Measurements from ENCODE around the gene ZC3H7A.

The ZC3H7A gene

GRCh38 chr16:11719762-11720161 is 77.3 kb downstream of the ZC3H7A start:
- Mint-ChIP-seq H3K4me1 (peaks cover 2% of the 10 kb centered on the region), H3K4me3 (no peak overlapping the region), H3K27ac (no peak overlapping the region), H3K9me3 (no peaks in the 10 kb centered on the region), H3K27me3 (no peaks in the 10 kb centered on the region), H3K36me3 (ENCODE audit: low read depth) (peaks cover 28% of the 10 kb centered on the region)
- DNase-seq (no peak), ATAC-seq (no peak)

GRCh38 chr16:11719171-11719570 is 77.9 kb downstream of the ZC3H7A start:
- Mint-ChIP-seq H3K9me3 (no peaks in the 10 kb centered on the region), H3K27me3 (no peaks in the 10 kb centered on the region), H3K36me3 (ENCODE audit: low read depth) (peaks cover 28% of the 10 kb centered on the region), H3K4me3 (no peak overlapping the region), H3K27ac (no peak overlapping the region), H3K4me1 (peaks cover 4% of the 10 kb centered on the region)
- no peak for DNase-seq
- ATAC-seq = no peak

DNA sequence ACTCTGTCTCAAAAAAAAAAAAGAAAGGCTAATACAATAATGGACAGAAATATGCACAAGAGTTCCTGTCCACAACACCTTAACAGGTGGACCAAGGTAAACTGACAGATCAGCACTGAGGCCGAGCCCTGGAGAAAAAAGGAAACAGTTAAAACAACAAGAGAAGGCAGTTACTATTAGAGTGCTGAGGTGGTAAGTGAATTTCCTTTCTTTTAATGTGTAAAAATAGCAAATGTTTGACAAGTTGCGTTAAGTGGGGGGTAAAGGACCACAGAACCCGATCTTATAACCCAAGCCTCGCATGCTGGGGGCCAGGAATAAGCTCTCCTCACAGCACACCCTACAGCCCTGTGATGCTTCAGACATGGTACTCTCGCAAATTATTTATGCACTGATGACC is 79.2 kb downstream of the ZC3H7A start:
- H3K27me3 Mint-ChIP-seq = no peaks in the 10 kb centered on the region
- ATAC-seq (no peak), DNase-seq (no peak)
- peak overlapping the region; percentile 26 for H3K27ac Mint-ChIP-seq
- no peak overlapping the region for H3K4me3 Mint-ChIP-seq
- H3K36me3 Mint-ChIP-seq (ENCODE audit: low read depth) = peaks cover 24% of the 10 kb centered on the region
- H3K9me3 Mint-ChIP-seq = no peaks in the 10 kb centered on the region
- H3K4me1 Mint-ChIP-seq = peaks cover 4% of the 10 kb centered on the region

GRCh38 chr16:11716336-11716735 is 80.7 kb downstream of the ZC3H7A start:
- H3K27ac Mint-ChIP-seq = no peak overlapping the region
- ATAC-seq (no peak), DNase-seq (no peak)
- no peaks in the 10 kb centered on the region for H3K27me3 Mint-ChIP-seq
- no peaks in the 10 kb centered on the region for H3K9me3 Mint-ChIP-seq
- H3K4me3 Mint-ChIP-seq = no peak overlapping the region
- peaks cover 4% of the 10 kb centered on the region for H3K4me1 Mint-ChIP-seq
- peaks cover 20% of the 10 kb centered on the region for H3K36me3 Mint-ChIP-seq (ENCODE audit: low read depth)

DNA sequence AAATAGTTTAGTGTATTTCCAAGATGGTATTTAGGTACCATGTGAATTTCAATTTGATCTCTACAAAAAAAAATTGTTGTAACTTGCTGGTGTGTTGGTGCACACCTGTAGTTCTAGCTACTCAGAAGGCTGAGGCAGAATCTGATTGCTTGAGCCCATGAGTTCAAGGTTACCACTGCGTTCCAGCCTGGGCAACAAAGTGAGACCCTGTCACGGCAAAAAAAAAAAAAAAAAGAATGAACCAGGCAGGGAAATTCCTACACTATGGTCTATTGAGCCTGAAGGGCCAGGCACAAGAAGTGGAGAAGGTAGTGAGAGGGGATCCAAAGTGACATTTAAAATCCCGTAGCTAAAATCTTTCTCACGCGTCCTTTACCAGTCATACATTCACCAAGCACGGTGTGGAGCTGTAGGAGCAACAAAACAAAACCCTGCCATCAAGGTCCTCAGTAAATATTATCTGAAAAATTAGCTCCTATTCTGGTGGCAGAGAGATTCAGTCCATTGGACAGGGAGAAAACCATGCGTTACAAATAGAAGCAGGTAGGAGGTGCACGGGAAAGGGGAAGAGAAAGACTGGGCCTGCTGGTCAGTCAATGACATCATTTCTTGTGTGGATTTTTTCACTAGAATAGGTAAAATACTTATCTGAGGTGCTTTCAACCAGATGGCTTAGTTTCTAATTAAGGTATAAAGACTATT is 81.7 kb downstream of the ZC3H7A start:
- Mint-ChIP-seq H3K36me3 (ENCODE audit: low read depth) (peaks cover 17% of the 10 kb centered on the region), H3K9me3 (no peaks in the 10 kb centered on the region), H3K4me1 (peaks cover 4% of the 10 kb centered on the region), H3K27ac (no peak overlapping the region), H3K4me3 (no peak overlapping the region), H3K27me3 (no peaks in the 10 kb centered on the region)
- ATAC-seq (no peak), DNase-seq (no peak)

GRCh38 chr16:11712122-11712521 is 84.9 kb downstream of the ZC3H7A start:
- H3K4me3 Mint-ChIP-seq = no peak overlapping the region
- H3K4me1 Mint-ChIP-seq = peaks cover 2% of the 10 kb centered on the region
- no peak overlapping the region for H3K27ac Mint-ChIP-seq
- no peak for DNase-seq
- H3K27me3 Mint-ChIP-seq = no peaks in the 10 kb centered on the region
- no peak for ATAC-seq
- no peaks in the 10 kb centered on the region for H3K9me3 Mint-ChIP-seq
- H3K36me3 Mint-ChIP-seq (ENCODE audit: low read depth) = peaks cover 24% of the 10 kb centered on the region

DNA sequence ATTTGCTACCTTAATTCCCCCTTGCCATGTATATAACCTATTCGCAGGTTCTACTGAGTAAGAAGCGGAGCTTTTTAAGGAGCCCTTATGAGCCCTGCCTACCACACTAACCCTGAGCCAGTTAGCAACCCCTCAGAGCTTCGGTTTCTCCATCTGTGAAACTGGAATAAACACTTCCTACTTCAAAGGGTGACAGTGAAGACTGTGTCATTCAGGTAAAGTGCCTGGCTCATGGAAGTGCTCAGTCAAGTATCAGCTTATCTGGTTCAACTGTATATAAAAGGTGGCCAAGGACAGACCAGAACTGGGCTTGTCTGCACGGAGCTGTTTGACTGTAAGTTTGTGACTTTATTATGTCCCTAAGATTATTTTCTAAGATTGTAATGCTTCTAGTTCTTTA is 85.4 kb downstream of the ZC3H7A start:
- ATAC-seq = no peak
- H3K27ac Mint-ChIP-seq = no peak overlapping the region

DNA sequence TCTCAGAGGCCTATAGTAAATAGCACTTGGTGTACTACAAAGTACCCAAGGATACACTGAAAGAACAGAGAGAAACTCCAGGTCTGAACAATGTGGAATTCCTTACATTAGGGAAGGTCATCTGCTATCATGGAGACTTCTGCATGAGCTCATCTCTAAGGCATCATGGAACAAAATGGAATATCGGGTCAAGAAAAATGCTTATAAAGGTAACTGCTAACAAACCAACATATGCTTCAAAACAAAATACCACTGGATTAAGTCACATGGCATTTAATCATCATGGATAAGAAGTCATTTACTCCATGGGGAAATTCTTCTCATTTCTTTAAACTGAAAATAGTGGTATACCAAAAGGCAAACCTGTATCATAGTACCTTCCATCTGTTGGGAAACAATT is 88.6 kb downstream of the ZC3H7A start:
- ATAC-seq (no peak), DNase-seq (no peak)
- no peaks in the 10 kb centered on the region for H3K27me3 Mint-ChIP-seq
- no peak overlapping the region for H3K27ac Mint-ChIP-seq
- H3K4me3 Mint-ChIP-seq = no peak overlapping the region
- H3K36me3 Mint-ChIP-seq (ENCODE audit: low read depth) = peaks cover 23% of the 10 kb centered on the region
- H3K4me1 Mint-ChIP-seq = no peaks in the 10 kb centered on the region
- H3K9me3 Mint-ChIP-seq = no peaks in the 10 kb centered on the region

More for the DNA sequence above, 85.4 kb downstream of the ZC3H7A start:
- no peak for DNase-seq
- Mint-ChIP-seq H3K9me3 (no peaks in the 10 kb centered on the region), H3K27me3 (no peaks in the 10 kb centered on the region), H3K4me1 (peaks cover 2% of the 10 kb centered on the region), H3K4me3 (no peak overlapping the region), H3K36me3 (ENCODE audit: low read depth) (peaks cover 24% of the 10 kb centered on the region)

GRCh38 chr16:11707679-11708197 is 89.3 kb downstream of the ZC3H7A start:
- no peaks in the 10 kb centered on the region for H3K27me3 Mint-ChIP-seq
- ATAC-seq = no peak
- H3K4me3 Mint-ChIP-seq = no peak overlapping the region
- DNase-seq = no peak
- no peak overlapping the region for H3K27ac Mint-ChIP-seq
- peaks cover 23% of the 10 kb centered on the region for H3K36me3 Mint-ChIP-seq (ENCODE audit: low read depth)
- no peaks in the 10 kb centered on the region for H3K9me3 Mint-ChIP-seq
- H3K4me1 Mint-ChIP-seq = no peaks in the 10 kb centered on the region

DNA sequence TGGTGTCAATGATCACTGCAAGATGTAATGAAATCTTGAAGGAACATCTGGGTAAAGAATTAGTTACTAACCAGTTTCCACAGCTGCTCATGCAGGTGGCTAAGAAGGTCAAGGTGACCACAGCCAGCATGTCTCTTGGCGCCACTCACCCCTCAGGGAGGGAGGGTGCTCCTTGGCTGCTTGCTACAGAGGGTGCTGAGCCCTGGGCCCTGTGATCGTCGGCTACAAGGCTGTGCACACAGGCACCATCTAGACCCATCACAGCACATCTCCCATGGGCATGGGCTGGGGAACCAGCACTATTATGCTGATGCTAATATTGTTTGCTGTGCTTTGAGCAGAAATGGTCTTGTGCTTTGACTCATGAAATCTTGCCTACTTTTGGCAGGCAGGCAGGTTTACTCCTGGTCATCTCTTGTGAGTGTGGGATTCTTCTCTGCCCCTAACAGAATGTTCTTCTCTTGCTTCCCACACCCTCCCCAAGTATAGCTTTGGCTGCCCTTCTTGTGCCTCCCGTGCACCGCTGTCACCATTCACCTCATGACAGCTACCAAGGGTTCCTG is 90.8 kb downstream of the ZC3H7A start:
- Mint-ChIP-seq H3K9me3 (no peaks in the 10 kb centered on the region), H3K36me3 (ENCODE audit: low read depth) (peaks cover 24% of the 10 kb centered on the region), H3K27ac (no peak overlapping the region), H3K4me3 (no peak overlapping the region), H3K4me1 (no peaks in the 10 kb centered on the region), H3K27me3 (no peaks in the 10 kb centered on the region)
- no peak for ATAC-seq
- DNase-seq = no peak

GRCh38 chr16:11705311-11706025 is 91.6 kb downstream of the ZC3H7A start:
- Mint-ChIP-seq H3K9me3 (no peaks in the 10 kb centered on the region), H3K4me1 (no peaks in the 10 kb centered on the region), H3K27ac (no peak overlapping the region), H3K27me3 (no peaks in the 10 kb centered on the region), H3K4me3 (no peak overlapping the region), H3K36me3 (ENCODE audit: low read depth) (peaks cover 27% of the 10 kb centered on the region)
- DNase-seq = no peak
- no peak for ATAC-seq
